Measurements from ENCODE around the gene SELL. TPM values are rescaled to one million over a fixed set of nuclear protein-coding genes. Genes with fewer than 3 reads are reported as not detected.
"Not testable (repeated sequence)": the region's sequence is repeated elsewhere in the genome, so short reads cannot be mapped to it uniquely, and the experiment has no call there.

Gene SELL
- total RNA-seq, 1 donor from 2014 or later, result 2.5 TPM

GRCh38 chr1:169676001-169676400 is 35.4 kb downstream of the SELL start:
- Mint-ChIP-seq H3K27me3 (ENCODE audit: low read depth) (no peaks in the 10 kb centered on the region), H3K9me3 (peaks cover 7% of the 10 kb centered on the region), H3K27ac (no peak overlapping the region), H3K36me3 (no peaks in the 10 kb centered on the region), H3K4me3 (no peak overlapping the region), H3K4me1 (peaks cover 9% of the 10 kb centered on the region)
- TF ChIP-seq CTCF (IDR thresholded peaks at IDR 0.05; ENCODE audit: unreplicated experiment), result no peak
- no peak for DNase-seq (ENCODE audit: low spot score in 2 of 2, unreplicated experiment in 2 of 2)

GRCh38 chr1:169670836-169671235 is 40.6 kb downstream of the SELL start:
- no peaks in the 10 kb centered on the region for H3K27me3 Mint-ChIP-seq (ENCODE audit: low read depth)
- H3K9me3 Mint-ChIP-seq, result peaks cover 7% of the 10 kb centered on the region
- H3K36me3 Mint-ChIP-seq, result no peaks in the 10 kb centered on the region
- no peak for TF ChIP-seq CTCF (IDR thresholded peaks at IDR 0.05; ENCODE audit: unreplicated experiment)
- no peak for DNase-seq (ENCODE audit: low spot score in 2 of 2, unreplicated experiment in 2 of 2)
- H3K4me3 Mint-ChIP-seq, result no peak overlapping the region
- no peak overlapping the region for H3K27ac Mint-ChIP-seq
- H3K4me1 Mint-ChIP-seq, result peaks cover 6% of the 10 kb centered on the region

GRCh38 chr1:169670244-169670643 is 41.2 kb downstream of the SELL start:
- H3K27ac Mint-ChIP-seq; H3K36me3 Mint-ChIP-seq; H3K27me3 Mint-ChIP-seq (ENCODE audit: low read depth); H3K4me1 Mint-ChIP-seq; H3K9me3 Mint-ChIP-seq; DNase-seq (ENCODE audit: low spot score in 2 of 2, unreplicated experiment in 2 of 2); H3K4me3 Mint-ChIP-seq: not testable (repeated sequence)

GRCh38 chr1:169667699-169668596 is 43.5 kb downstream of the SELL start:
- not testable (repeated sequence) for H3K4me1 Mint-ChIP-seq; H3K27ac Mint-ChIP-seq; H3K9me3 Mint-ChIP-seq; DNase-seq (ENCODE audit: low spot score in 2 of 2, unreplicated experiment in 2 of 2); H3K4me3 Mint-ChIP-seq; H3K27me3 Mint-ChIP-seq (ENCODE audit: low read depth); H3K36me3 Mint-ChIP-seq

- H3K27ac Mint-ChIP-seq; H3K27me3 Mint-ChIP-seq (ENCODE audit: low read depth); H3K4me3 Mint-ChIP-seq; DNase-seq (ENCODE audit: low spot score in 2 of 2, unreplicated experiment in 2 of 2); H3K4me1 Mint-ChIP-seq; H3K9me3 Mint-ChIP-seq; H3K36me3 Mint-ChIP-seq: not testable (repeated sequence)
These were observed 44.2 kb downstream of the SELL start for GRCh38 chr1:169667227-169667639.

GRCh38 chr1:169662680-169663079 is 48.7 kb downstream of the SELL start:
- not testable (repeated sequence) for H3K27ac Mint-ChIP-seq; H3K36me3 Mint-ChIP-seq; H3K4me1 Mint-ChIP-seq; DNase-seq (ENCODE audit: low spot score in 2 of 2, unreplicated experiment in 2 of 2); H3K4me3 Mint-ChIP-seq; H3K27me3 Mint-ChIP-seq (ENCODE audit: low read depth)
- H3K9me3 Mint-ChIP-seq, result peaks cover 29% of the 10 kb centered on the region

GRCh38 chr1:169661066-169661465 is 50.4 kb downstream of the SELL start:
- H3K9me3 Mint-ChIP-seq, result peaks cover 34% of the 10 kb centered on the region
- H3K27ac Mint-ChIP-seq; DNase-seq (ENCODE audit: low spot score in 2 of 2, unreplicated experiment in 2 of 2); H3K4me3 Mint-ChIP-seq; H3K27me3 Mint-ChIP-seq (ENCODE audit: low read depth); H3K4me1 Mint-ChIP-seq; H3K36me3 Mint-ChIP-seq: not testable (repeated sequence)

GRCh38 chr1:169658777-169659176 is 52.6 kb downstream of the SELL start:
- not testable (repeated sequence) for H3K27me3 Mint-ChIP-seq (ENCODE audit: low read depth); H3K27ac Mint-ChIP-seq; DNase-seq (ENCODE audit: low spot score in 2 of 2, unreplicated experiment in 2 of 2); H3K36me3 Mint-ChIP-seq; H3K4me3 Mint-ChIP-seq; H3K4me1 Mint-ChIP-seq
- peaks cover 37% of the 10 kb centered on the region for H3K9me3 Mint-ChIP-seq

- H3K4me3 Mint-ChIP-seq, result no peak overlapping the region
- H3K27me3 Mint-ChIP-seq (ENCODE audit: low read depth), result no peaks in the 10 kb centered on the region
- peaks cover 6% of the 10 kb centered on the region for H3K36me3 Mint-ChIP-seq
- no peak for TF ChIP-seq CTCF (IDR thresholded peaks at IDR 0.05; ENCODE audit: unreplicated experiment)
- H3K9me3 Mint-ChIP-seq, result peaks cover 19% of the 10 kb centered on the region
- H3K4me1 Mint-ChIP-seq, result peaks cover 8% of the 10 kb centered on the region
- no peak for DNase-seq (ENCODE audit: low spot score in 2 of 2, unreplicated experiment in 2 of 2)
- no peak overlapping the region for H3K27ac Mint-ChIP-seq
These were observed 57.5 kb downstream of the SELL start for GRCh38 chr1:169653873-169654272.
